IMR-90 (cell line): ENCODE results near the gene CCDC28B.

Experiments used
- BHLHE40 ChIP-seq: fragments of 150-350 bp; IDR thresholded peaks from 2 replicates; pipeline ENCODE4 v1.6.1; 2016; ENCODE audit warnings: mild to moderate bottlenecking, low read depth, low read length
- FOS ChIP-seq: fragments of 150-350 bp; IDR thresholded peaks from 2 replicates; pipeline ENCODE4 v1.6.1; 2016; ENCODE audit warnings: low read depth, low read length
- NFE2L2 ChIP-seq: fragments of 150-350 bp; IDR thresholded peaks from 2 replicates; pipeline ENCODE4 v1.6.1; 2016; ENCODE audit warnings: low read depth, mild to moderate bottlenecking, low read length
- POLR2A ChIP-seq: IDR thresholded peaks from 2 replicates; pipeline ENCODE4 v1.6.1; 2012; ENCODE audit warnings: mild to moderate bottlenecking, low read depth, low read length
- RAD21 ChIP-seq: IDR thresholded peaks from 2 replicates; pipeline ENCODE4 v1.6.1; 2012; ENCODE audit warnings: low read length, improper control_type of control experiment
- SMC3 ChIP-seq: fragments of 150-350 bp; IDR thresholded peaks from 2 replicates; pipeline ENCODE4 v1.6.1; 2016; ENCODE audit warnings: low read depth, mild to moderate bottlenecking, antibody characterized with exemption, low read length, moderate library complexity
- TF ChIP-seq, protein P1 (sequence below): conservative IDR thresholded peaks from 2 replicates; pipeline ENCODE4 v1.5.1; 2012; ENCODE audit warnings: mild to moderate bottlenecking, low read depth, low read length, improper control_type of control experiment
- TF ChIP-seq, protein P2 (sequence below): fragments of 150-350 bp; IDR thresholded peaks from 2 replicates; pipeline ENCODE4 v1.6.1; 2017; ENCODE audit warnings: mild to moderate bottlenecking, antibody characterized with exemption, low read length, low read depth

- TF ChIP-seq, protein P1, sequence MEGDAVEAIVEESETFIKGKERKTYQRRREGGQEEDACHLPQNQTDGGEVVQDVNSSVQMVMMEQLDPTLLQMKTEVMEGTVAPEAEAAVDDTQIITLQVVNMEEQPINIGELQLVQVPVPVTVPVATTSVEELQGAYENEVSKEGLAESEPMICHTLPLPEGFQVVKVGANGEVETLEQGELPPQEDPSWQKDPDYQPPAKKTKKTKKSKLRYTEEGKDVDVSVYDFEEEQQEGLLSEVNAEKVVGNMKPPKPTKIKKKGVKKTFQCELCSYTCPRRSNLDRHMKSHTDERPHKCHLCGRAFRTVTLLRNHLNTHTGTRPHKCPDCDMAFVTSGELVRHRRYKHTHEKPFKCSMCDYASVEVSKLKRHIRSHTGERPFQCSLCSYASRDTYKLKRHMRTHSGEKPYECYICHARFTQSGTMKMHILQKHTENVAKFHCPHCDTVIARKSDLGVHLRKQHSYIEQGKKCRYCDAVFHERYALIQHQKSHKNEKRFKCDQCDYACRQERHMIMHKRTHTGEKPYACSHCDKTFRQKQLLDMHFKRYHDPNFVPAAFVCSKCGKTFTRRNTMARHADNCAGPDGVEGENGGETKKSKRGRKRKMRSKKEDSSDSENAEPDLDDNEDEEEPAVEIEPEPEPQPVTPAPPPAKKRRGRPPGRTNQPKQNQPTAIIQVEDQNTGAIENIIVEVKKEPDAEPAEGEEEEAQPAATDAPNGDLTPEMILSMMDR = no peak
- TF ChIP-seq POLR2A (no peak; the same call in 1 of the 2 replicates), NFE2L2 (no peak), BHLHE40 (no peak), RAD21 (no peak), FOS (no peak), SMC3 (no peak)
- TF ChIP-seq, protein P2, sequence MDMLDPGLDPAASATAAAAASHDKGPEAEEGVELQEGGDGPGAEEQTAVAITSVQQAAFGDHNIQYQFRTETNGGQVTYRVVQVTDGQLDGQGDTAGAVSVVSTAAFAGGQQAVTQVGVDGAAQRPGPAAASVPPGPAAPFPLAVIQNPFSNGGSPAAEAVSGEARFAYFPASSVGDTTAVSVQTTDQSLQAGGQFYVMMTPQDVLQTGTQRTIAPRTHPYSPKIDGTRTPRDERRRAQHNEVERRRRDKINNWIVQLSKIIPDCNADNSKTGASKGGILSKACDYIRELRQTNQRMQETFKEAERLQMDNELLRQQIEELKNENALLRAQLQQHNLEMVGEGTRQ = no peak
Observed at GRCh38 chr1:32231843-32232432, 31.5 kb downstream of the CCDC28B start.
